NCI-H1092 (cell line): ENCODE data around the gene DYSF.

Source experiments
- DNase-seq: peaks from one replicate; lab custom pipeline; 2025; lab: John Stamatoyannopoulos, UW

Gene DYSF

GRCh38 chr2:71734620-71735019, 281.3 kb downstream of the DYSF start:
- DNase-seq = no peak

GRCh38 chr2:71735676-71736075, 282.3 kb downstream of the DYSF start:
- DNase-seq = no peak
